Stomach (tissue), 9 donors: ENCODE measurements around the gene KHDC4. TPM values are rescaled to one million over a fixed set of nuclear protein-coding genes. Genes with fewer than 3 reads are reported as not detected.

Experiments used
- DNase-seq, 2 donors: peaks; one replicate each; pipeline versions ENCODE4 v3.0.0 to v3.0.0-alpha.2; 2013 to 2019
- H3K27ac ChIP-seq, 5 donors: fragments of 200-600 bp in 4 of 5; sonication (generic) in 4 of 5; one replicate each; pipeline ENCODE4 v1.5.1; 2013 to 2019; ENCODE audit warnings: mild to moderate bottlenecking in 1 of 5, moderate library complexity in 1 of 5
- H3K27me3 ChIP-seq, 3 donors: fragments of 200-600 bp; sonication (generic); one replicate each; pipeline ENCODE4 v1.5.1; 2017 to 2019; ENCODE audit warnings: mixed run types in 1 of 3
- H3K36me3 ChIP-seq, 4 donors: fragments of 200-600 bp; sonication (generic); 1 replicate in 3 of 4; 2 replicates in 1 of 4; pipeline ENCODE4 v1.5.1; 2016 to 2019
- H3K4me1 ChIP-seq, 4 donors: fragments of 200-600 bp; sonication (generic); one replicate each; pipeline ENCODE4 v1.5.1; 2016 to 2019
- H3K4me3 ChIP-seq, 4 donors: fragments of 200-600 bp; sonication (generic) in 3 of 4; one replicate each; pipeline ENCODE4 v1.5.1; 2016 to 2019; ENCODE audit warnings: mild to moderate bottlenecking in 1 of 4
- H3K9me3 ChIP-seq, 4 donors: fragments of 200-600 bp; sonication (generic); one replicate each; pipeline ENCODE4 v1.5.1; 2016 to 2019
- EP300 ChIP-seq: sonication (generic); formaldehyde crosslinking; IDR thresholded peaks from one replicate; pipeline ENCODE4 v1.6.1; 2017; ENCODE audit warnings: antibody characterized with exemption
- POLR2A ChIP-seq, 4 donors: fragments of 450-650 bp; IDR thresholded peaks; one replicate each; pipeline ENCODE4 v1.6.1; 2016; ENCODE audit warnings: antibody characterized with exemption in 4 of 4, control low read depth in 2 of 4, mild to moderate bottlenecking in 1 of 4, moderate library complexity in 1 of 4
- POLR2AphosphoS5 ChIP-seq, 3 donors: sonication (generic); formaldehyde crosslinking; IDR thresholded peaks; one replicate each; pipeline ENCODE4 v1.6.1; 2016; ENCODE audit warnings: antibody characterized with exemption in 3 of 3
- WGBS, 5 donors: extraction: QIAGEN DNeasy Blood & Tissue Kit in 3 of 5; methylation state at CpG; one replicate each; pipeline versions ENCODE4 v1.1.5 to v1.1.7; 2013 to 2018; 5-methylcytosine and 5-hydroxymethylcytosine counted together
- intact Hi-C: fragments of 100-400 bp; cut with DNase I; formaldehyde crosslinking; loops from one replicate; pipeline ENCODE4 v1.15.1; 2023; ENCODE audit warnings: low total_unique reads
- polyA plus RNA-seq, 3 donors: library from polyadenylated mRNA; stranded (reverse); fragments of 200-250 nt; gene quantifications; one replicate each; pipeline ENCODE4 v1.2.3, GENCODE V29; 2013
- total RNA-seq, 5 donors: library from RNA; depleted of rRNA; stranded (reverse); fragments of >200 nt; gene quantifications; one replicate each; pipeline versions ENCODE4 v1.1.0 to v1.2.3, GENCODE V29; 2014 to 2016
- TF ChIP-seq, protein P1 (sequence below), 7 experiments: fragments of 450-650 bp in 4 of 7; fragments of 200-600 bp in 3 of 7; sonication (generic) in 3 of 7; IDR thresholded peaks; one replicate each; pipeline ENCODE4 v1.5.1; 2016 to 2019; ENCODE audit warnings: antibody characterized with exemption in 7 of 7, control low read depth in 2 of 7, mild to moderate bottlenecking in 1 of 7
- donor health status: healthy with polysubstance abuse.
- donor health status: Bipolar disorder and iron deficiency.
- donor health status: healthy.

KHDC4 gene
- total and polyA plus RNA-seq, 8 donors: 4.9 to 126 (median 57.5) TPM

DNA sequence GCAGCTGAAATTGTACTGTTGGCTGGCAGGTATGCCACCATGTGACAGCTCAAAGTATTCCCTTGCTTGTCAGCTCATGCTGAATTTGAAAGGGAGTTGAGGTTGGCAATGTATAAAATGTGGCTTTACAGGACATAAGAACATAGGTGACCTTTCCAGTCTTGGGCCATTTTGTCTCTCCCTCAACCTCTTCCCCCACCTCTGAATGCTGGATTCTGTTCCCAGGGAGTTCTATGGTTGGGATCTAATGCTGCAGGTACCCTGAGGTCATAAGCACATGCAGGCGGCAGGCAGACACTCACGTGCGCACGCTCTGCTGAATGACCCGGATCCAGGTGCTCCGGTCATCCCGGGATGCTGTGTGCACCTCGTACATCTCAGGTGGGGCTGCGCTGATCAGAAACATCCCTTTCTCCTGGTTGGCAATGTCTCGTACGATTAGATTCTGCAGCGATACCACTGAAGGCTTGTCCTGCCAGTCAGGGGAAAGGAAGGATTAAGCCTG lies 23.2 kb upstream of the KHDC4 start:
- no peak overlapping the region for H3K4me3 ChIP-seq
- intact Hi-C loops: no loop called here
- peaks cover 85 to 100% (median 100%) of the 10 kb centered on the region in 4 donors for H3K36me3 ChIP-seq
- no peak overlapping the region for H3K27ac ChIP-seq
- no peak for DNase-seq
- H3K9me3 ChIP-seq: no peaks in the 10 kb centered on the region
- TF ChIP-seq POLR2AphosphoS5 (IDR thresholded peaks at IDR 0.05): no peak
- TF ChIP-seq, protein P1, sequence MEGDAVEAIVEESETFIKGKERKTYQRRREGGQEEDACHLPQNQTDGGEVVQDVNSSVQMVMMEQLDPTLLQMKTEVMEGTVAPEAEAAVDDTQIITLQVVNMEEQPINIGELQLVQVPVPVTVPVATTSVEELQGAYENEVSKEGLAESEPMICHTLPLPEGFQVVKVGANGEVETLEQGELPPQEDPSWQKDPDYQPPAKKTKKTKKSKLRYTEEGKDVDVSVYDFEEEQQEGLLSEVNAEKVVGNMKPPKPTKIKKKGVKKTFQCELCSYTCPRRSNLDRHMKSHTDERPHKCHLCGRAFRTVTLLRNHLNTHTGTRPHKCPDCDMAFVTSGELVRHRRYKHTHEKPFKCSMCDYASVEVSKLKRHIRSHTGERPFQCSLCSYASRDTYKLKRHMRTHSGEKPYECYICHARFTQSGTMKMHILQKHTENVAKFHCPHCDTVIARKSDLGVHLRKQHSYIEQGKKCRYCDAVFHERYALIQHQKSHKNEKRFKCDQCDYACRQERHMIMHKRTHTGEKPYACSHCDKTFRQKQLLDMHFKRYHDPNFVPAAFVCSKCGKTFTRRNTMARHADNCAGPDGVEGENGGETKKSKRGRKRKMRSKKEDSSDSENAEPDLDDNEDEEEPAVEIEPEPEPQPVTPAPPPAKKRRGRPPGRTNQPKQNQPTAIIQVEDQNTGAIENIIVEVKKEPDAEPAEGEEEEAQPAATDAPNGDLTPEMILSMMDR (IDR thresholded peaks at IDR 0.05): no peak
- no peak for TF ChIP-seq EP300
- TF ChIP-seq POLR2A (IDR thresholded peaks at IDR 0.05): no peak
- no peaks in the 10 kb centered on the region for H3K27me3 ChIP-seq
- H3K4me1 ChIP-seq: peaks cover 4 to 21% (median 12%) of the 10 kb centered on the region in 4 donors
- WGBS, 5 donors: 86 to 93% (median 92%) methylated on average over 12 of the region's 12 CpGs

DNA sequence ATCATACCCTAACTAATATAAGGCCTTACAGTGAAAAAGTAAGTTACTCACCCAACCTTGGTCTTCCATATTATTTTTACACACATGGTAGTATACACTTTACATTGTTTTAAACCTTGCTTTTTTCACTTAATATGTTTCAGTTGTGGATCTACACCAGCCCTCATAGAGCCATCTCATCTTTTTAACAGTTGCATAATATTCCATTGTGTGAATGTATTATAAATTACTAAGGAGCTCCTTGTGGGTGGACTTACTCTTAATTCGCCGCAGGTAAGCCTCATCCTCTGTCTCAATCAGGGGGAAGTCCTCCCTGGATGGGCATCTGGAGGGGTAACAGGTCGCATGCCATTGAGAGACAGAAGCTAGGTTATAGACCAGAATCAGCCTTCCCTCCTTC lies 20.4 kb upstream of the KHDC4 start:
- WGBS, 5 donors: 97 to 100% (median 99%) methylated on average over 3 of the region's 3 CpGs
- intact Hi-C loops: no loop called here

DNA sequence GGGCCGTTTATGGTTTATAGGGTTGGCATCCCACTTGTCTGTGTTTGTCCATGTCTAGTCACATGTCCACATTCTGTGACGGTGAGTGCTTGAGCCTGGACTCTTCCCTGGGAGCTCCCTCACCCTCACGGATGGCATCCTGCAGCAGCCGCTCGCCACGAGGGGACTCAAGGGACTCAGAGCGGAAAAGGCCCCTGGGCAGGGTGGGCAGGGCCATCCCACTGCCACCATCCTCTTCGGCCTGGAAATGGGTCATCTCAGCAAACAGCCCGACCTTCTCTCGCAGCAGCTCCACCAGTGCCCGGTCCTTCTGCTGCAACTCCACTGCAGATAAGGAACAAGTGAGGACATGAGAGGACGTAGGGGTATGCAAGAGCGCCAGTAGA lies 18.3 kb upstream of the KHDC4 start:
- H3K36me3 ChIP-seq: peaks cover 91 to 100% (median 100%) of the 10 kb centered on the region in 4 donors
- intact Hi-C loops: no loop called here

More for the DNA sequence above, 20.4 kb upstream of the KHDC4 start:
- Histone ChIP-seq H3K27me3 (no peaks in the 10 kb centered on the region), H3K36me3 (peaks cover 90 to 100% (median 100%) of the 10 kb centered on the region in 4 donors), H3K9me3 (no peaks in the 10 kb centered on the region), H3K4me3 (no peak overlapping the region), H3K27ac (no peak overlapping the region), H3K4me1 (no peaks in the 10 kb centered on the region)
- TF ChIP-seq POLR2AphosphoS5 (IDR thresholded peaks at IDR 0.05) (no peak), EP300 (no peak), POLR2A (IDR thresholded peaks at IDR 0.05) (no peak)
- TF ChIP-seq, protein P1 (IDR thresholded peaks at IDR 0.05): no peak
- no peak for DNase-seq

DNA sequence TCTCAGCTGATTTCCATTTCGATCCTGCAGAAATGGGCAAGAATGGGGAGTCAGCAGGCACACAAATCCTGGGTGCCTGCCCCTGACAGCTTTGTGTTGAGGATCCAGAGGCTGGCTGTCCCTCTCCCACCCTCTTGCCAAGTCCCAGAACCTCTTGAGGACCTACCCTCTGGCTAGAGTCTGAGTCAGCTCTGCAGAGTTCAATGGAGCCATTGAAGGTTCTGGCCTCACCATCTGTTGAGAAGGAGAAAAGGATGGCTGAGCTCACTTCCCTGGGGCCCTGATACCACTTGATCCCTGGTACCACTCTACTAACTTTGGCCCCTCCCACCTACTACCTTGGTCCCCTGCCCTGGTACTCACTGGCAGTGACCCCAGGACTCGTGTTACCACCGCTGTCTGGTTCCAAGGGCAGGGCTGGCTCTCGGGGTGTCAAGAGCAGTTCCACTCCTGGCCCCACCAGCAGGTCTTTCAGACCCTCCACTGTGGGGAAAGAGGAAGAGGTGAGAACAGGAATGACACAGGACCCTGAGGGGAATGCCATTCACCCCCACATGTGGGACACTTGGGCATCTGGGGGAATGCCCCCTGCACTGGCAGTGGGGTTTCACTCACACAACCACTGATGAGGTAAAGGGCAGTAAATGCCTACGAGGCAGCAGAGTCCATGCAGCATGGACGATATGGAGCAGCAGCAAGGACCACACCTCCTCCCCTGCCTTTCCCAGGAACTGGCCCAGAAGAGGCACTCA lies 17.7 kb upstream of the KHDC4 start:
- no peak for DNase-seq
- H3K9me3 ChIP-seq: no peaks in the 10 kb centered on the region
- peak overlapping the region in 1 of 5 donors; percentile 7 for H3K27ac ChIP-seq
- H3K27me3 ChIP-seq: no peaks in the 10 kb centered on the region
- H3K36me3 ChIP-seq: peaks cover 90 to 100% (median 100%) of the 10 kb centered on the region in 4 donors
- WGBS, 5 donors: 83 to 94% (median 87%) methylated on average over 6 of the region's 6 CpGs
- intact Hi-C loops: no loop called here
- H3K4me3 ChIP-seq: no peak overlapping the region
- H3K4me1 ChIP-seq: peaks cover 0 to 6% (median 2%) of the 10 kb centered on the region in 4 donors
- TF ChIP-seq, protein P1 (IDR thresholded peaks at IDR 0.05): no peak
- TF ChIP-seq POLR2AphosphoS5 (IDR thresholded peaks at IDR 0.05): no peak
- no peak for TF ChIP-seq EP300
- no peak for TF ChIP-seq POLR2A (IDR thresholded peaks at IDR 0.05)

More for the DNA sequence above, 18.3 kb upstream of the KHDC4 start:
- H3K27me3 ChIP-seq: no peaks in the 10 kb centered on the region
- WGBS, 5 donors: 91 to 95% (median 92%) methylated on average over 11 to 13 of the region's 13 CpGs
- no peak for TF ChIP-seq POLR2A (IDR thresholded peaks at IDR 0.05)
- TF ChIP-seq, protein P1 (IDR thresholded peaks at IDR 0.05): no peak
- no peak for TF ChIP-seq POLR2AphosphoS5 (IDR thresholded peaks at IDR 0.05)
- TF ChIP-seq EP300: no peak
- H3K27ac ChIP-seq: peak overlapping the region in 1 of 5 donors; percentile 7
- no peaks in the 10 kb centered on the region for H3K9me3 ChIP-seq
- peaks cover 0 to under 1% (median 0%) of the 10 kb centered on the region in 4 donors for H3K4me1 ChIP-seq
- no peak for DNase-seq
- H3K4me3 ChIP-seq: no peak overlapping the region
